Measurements from ENCODE around the gene PAPSS1.

DNA sequence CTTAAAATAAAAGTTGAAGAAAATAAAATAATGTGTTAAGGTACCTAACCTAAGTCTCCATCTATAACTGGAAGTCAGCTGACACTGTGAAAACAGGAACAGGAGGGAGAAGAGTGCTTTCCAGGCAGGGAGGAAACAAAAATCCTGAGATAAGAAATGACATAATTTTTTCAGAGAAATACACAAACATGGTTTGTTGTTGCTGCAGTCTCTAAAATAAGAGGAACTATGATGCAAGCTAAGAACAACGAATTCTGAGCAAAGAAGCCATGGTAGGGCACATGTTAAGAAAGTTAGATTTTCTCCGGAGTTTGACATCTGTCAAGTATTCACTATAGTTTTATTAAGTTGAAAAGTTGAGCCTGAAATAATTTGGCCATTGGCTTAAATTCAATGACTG, 26.9 kb downstream of the PAPSS1 start:
- TF ChIP-seq EZH2 (IDR thresholded peaks at IDR 0.05; ENCODE audit: insufficient read depth, poor library complexity, severe bottlenecking), result no peak
- TF ChIP-seq EZH2phosphoT487 (IDR thresholded peaks at IDR 0.05; ENCODE audit: insufficient read depth, low read depth), result no peak

Measured in GM23248 (cell line).